ENCODE measurements around the gene FOXQ1.

FOXQ1 gene

GRCh38 chr6:1311400-1312202, at the start of gene FOXQ1:
TSS of gene FOXQ1 (plus strand) at chr6:1312098. CDS start at chr6:1312705, 607 bp downstream.
- DNase-seq: no peak

- no peak for DNase-seq
Observed at GRCh38 chr6:1262704-1263038, 49.2 kb upstream of the FOXQ1 start.

GRCh38 chr6:1263039-1263849, 48.7 kb upstream of the FOXQ1 start:
- DNase-seq: no peak

GRCh38 chr6:1263850-1264377, 48.0 kb upstream of the FOXQ1 start:
- DNase-seq: no peak

GRCh38 chr6:1264619-1265445, 47.1 kb upstream of the FOXQ1 start:
- no peak for DNase-seq

- DNase-seq: no peak
Observed at GRCh38 chr6:1266686-1267056, 45.2 kb upstream of the FOXQ1 start.

- no peak for DNase-seq
Observed at GRCh38 chr6:1267057-1267732, 44.7 kb upstream of the FOXQ1 start.

- no peak for DNase-seq
Observed at GRCh38 chr6:1267790-1268762, 43.8 kb upstream of the FOXQ1 start.

- DNase-seq: no peak
Observed at GRCh38 chr6:1271071-1271763, 40.7 kb upstream of the FOXQ1 start.

GRCh38 chr6:1278061-1278720, 33.7 kb upstream of the FOXQ1 start:
- DNase-seq: no peak

- no peak for DNase-seq
Observed at GRCh38 chr6:1279065-1279464, 32.8 kb upstream of the FOXQ1 start.

- DNase-seq: no peak
Observed at GRCh38 chr6:1280666-1281300, 31.1 kb upstream of the FOXQ1 start.

GRCh38 chr6:1281746-1282145, 30.2 kb upstream of the FOXQ1 start:
- no peak for DNase-seq

- DNase-seq: no peak
Observed at GRCh38 chr6:1283501-1283900, 28.4 kb upstream of the FOXQ1 start.

GRCh38 chr6:1285556-1285955, 26.3 kb upstream of the FOXQ1 start:
- no peak for DNase-seq

GRCh38 chr6:1285956-1286355, 25.9 kb upstream of the FOXQ1 start:
- no peak for DNase-seq

GRCh38 chr6:1287103-1287591, 24.8 kb upstream of the FOXQ1 start:
- no peak for DNase-seq

- no peak for DNase-seq
Observed at GRCh38 chr6:1290086-1290485, 21.8 kb upstream of the FOXQ1 start.

GRCh38 chr6:1290805-1291204, 21.1 kb upstream of the FOXQ1 start:
- no peak for DNase-seq
